PC-9 (cell line): ENCODE measurements around the gene LETM1.

Experiments used
- CTCF ChIP-seq: fragments of 200-600 bp; sonication (generic); conservative IDR thresholded peaks from 2 replicates; pipeline ENCODE4 v1.6.1; 2017; ENCODE audit warnings: mixed run types, antibody characterized with exemption, mild to moderate bottlenecking, moderate library complexity
- EZH2 ChIP-seq: fragments of 200-600 bp; sonication (generic); IDR thresholded peaks from 2 replicates; pipeline ENCODE4 v1.8.0; 2017; ENCODE audit warnings: antibody characterized with exemption, low read depth

- TF ChIP-seq CTCF (no peak), EZH2 (no peak)
Measured at GRCh38 chr4:1770791-1771231, 85.1 kb downstream of the LETM1 start.
